GM23338 (cell line): ENCODE data around the gene EIF4EBP3. TPM values are rescaled to one million over a fixed set of nuclear protein-coding genes. Genes with fewer than 3 reads are reported as not detected.

Experiments
- ATAC-seq: fragments of 200-7000 bp; cut with Tn5 transposase; 3 replicates; pipeline ENCODE4 v1.9.1; 2020
- DNase-seq: peaks from one replicate; pipeline ENCODE4 v3.0.0-alpha.2; 2015; ENCODE audit warnings: low spot score
- H2AFZ ChIP-seq: fragments of 200-600 bp; sonication (generic); 2 replicates; pipeline ENCODE4 v1.8.0; 2016; ENCODE audit warnings: antibody characterized with exemption, mild to moderate bottlenecking, moderate library complexity
- H3F3A ChIP-seq: fragments of 200-600 bp; sonication (generic); replicated peaks from 2 replicates; pipeline ENCODE4 v1.8.0; 2017; ENCODE audit warnings: antibody characterized with exemption, mixed run types, low read depth
- H3K27ac ChIP-seq: fragments of 200-600 bp; sonication (generic); 2 replicates; pipeline ENCODE4 v1.6.1; 2016; ENCODE audit warnings: low read depth
- H3K27me3 ChIP-seq: fragments of 200-600 bp; sonication (generic); 2 replicates; pipeline ENCODE4 v1.8.0; 2016; ENCODE audit warnings: mild to moderate bottlenecking, mixed run types, moderate library complexity; ENCODE audit not compliant: insufficient read depth
- H3K36me3 ChIP-seq: fragments of 200-600 bp; sonication (generic); 2 replicates; pipeline ENCODE4 v1.8.0; 2016; ENCODE audit warnings: mild to moderate bottlenecking; ENCODE audit not compliant: insufficient read depth
- H3K4me1 ChIP-seq: fragments of 200-600 bp; sonication (generic); 2 replicates; pipeline ENCODE4 v1.8.0; 2016; ENCODE audit warnings: mild to moderate bottlenecking, moderate library complexity; ENCODE audit not compliant: insufficient read depth
- H3K4me2 ChIP-seq: fragments of 200-600 bp; sonication (generic); 2 replicates; pipeline ENCODE4 v1.7.1; 2017; ENCODE audit warnings: mixed run types
- H3K4me3 ChIP-seq: fragments of 200-600 bp; sonication (generic); 2 replicates; pipeline ENCODE4 v1.6.1; 2016; ENCODE audit warnings: mixed run types
- H3K79me2 ChIP-seq: fragments of 200-600 bp; sonication (generic); replicated peaks from 2 replicates; pipeline ENCODE4 v1.8.0; 2017; ENCODE audit warnings: mild to moderate bottlenecking; ENCODE audit not compliant: insufficient read depth
- H3K9me2 ChIP-seq: fragments of 200-600 bp; sonication (generic); 2 replicates; pipeline ENCODE4 v1.8.0; 2017; ENCODE audit not compliant: insufficient read depth
- H4K20me1 ChIP-seq: fragments of 200-600 bp; sonication (generic); replicated peaks from 2 replicates; pipeline ENCODE4 v1.8.0; 2017; ENCODE audit warnings: mild to moderate bottlenecking; ENCODE audit not compliant: insufficient read depth
- H3K27ac Mint-ChIP-seq: 2 replicates; pipeline ENCODE4 v1.8.0; 2020; ENCODE audit warnings: inconsistent platforms, mild to moderate bottlenecking, moderate library complexity, mixed read lengths
- H3K27me3 Mint-ChIP-seq: 3 replicates; pipeline ENCODE4 v1.8.0; 2022; ENCODE audit warnings: low read depth, mild to moderate bottlenecking, moderate library complexity, mixed read lengths, inconsistent platforms; ENCODE audit not compliant: insufficient read depth, poor library complexity
- H3K36me3 Mint-ChIP-seq: 3 replicates; pipeline ENCODE4 v1.8.0; 2021; ENCODE audit warnings: low read depth, mild to moderate bottlenecking, inconsistent platforms, moderate library complexity, mixed read lengths
- H3K4me1 Mint-ChIP-seq: 3 replicates; pipeline ENCODE4 v1.8.0; 2020; ENCODE audit warnings: mild to moderate bottlenecking, inconsistent platforms, mixed read lengths
- H3K4me3 Mint-ChIP-seq: 3 replicates; pipeline ENCODE4 v1.8.0; 2021; ENCODE audit warnings: moderate library complexity, mild to moderate bottlenecking, inconsistent platforms, mixed read lengths
- H3K9me3 Mint-ChIP-seq: 3 replicates; pipeline ENCODE4 v1.8.0; 2020; ENCODE audit warnings: moderate library complexity, mild to moderate bottlenecking, inconsistent platforms, mixed read lengths
- EZH2 ChIP-seq: fragments of 200-600 bp; sonication (generic); IDR thresholded peaks from one replicate; pipeline ENCODE4 v1.8.0; 2017; ENCODE audit warnings: antibody characterized with exemption, mild to moderate bottlenecking, low read depth; ENCODE audit not compliant: unreplicated experiment
- JUNB ChIP-seq: IDR thresholded peaks from one replicate; pipeline ENCODE4 v1.6.1; 2016; ENCODE audit warnings: antibody characterized with exemption; ENCODE audit not compliant: unreplicated experiment
- NANOG ChIP-seq: IDR thresholded peaks from 2 replicates; pipeline ENCODE4 v1.6.1; 2016; ENCODE audit warnings: antibody characterized with exemption, borderline replicate concordance
- ZNF331 ChIP-seq: fragments of 250-450 bp; sonication (Bioruptor Pico); IDR thresholded peaks from 2 replicates; pipeline ENCODE4 v1.5.0; 2020; ENCODE audit warnings: low read depth, mild to moderate bottlenecking, moderate library complexity
- polyA plus RNA-seq: library from polyadenylated mRNA; unstranded; fragments of >200 nt; fragmentation: Nextera tagmentation; extraction: Ambion mirVana; gene quantifications from 2 replicates; pipeline ENCODE4 v1.2.1, GENCODE V29; 2016
- total RNA-seq: library from RNA; depleted of rRNA; stranded (reverse); fragments of >200 nt; shearing (Covaris generic); gene quantifications from 2 replicates; pipeline ENCODE4 v1.2.3, GENCODE V29; 2014
- TF ChIP-seq, protein P1 (sequence below): IDR thresholded peaks from one replicate; pipeline ENCODE4 v1.6.1; 2018; ENCODE audit warnings: antibody characterized with exemption; ENCODE audit not compliant: unreplicated experiment
- TF ChIP-seq, protein P2 (sequence below): IDR thresholded peaks from 2 replicates; pipeline ENCODE4 v1.6.1; 2016; ENCODE audit warnings: antibody characterized with exemption
- TF ChIP-seq, protein P3 (sequence below): fragments of 250-450 bp; sonication (Bioruptor Pico); IDR thresholded peaks from 2 replicates; pipeline ENCODE4 v1.5.0; 2020; ENCODE audit warnings: mild to moderate bottlenecking, moderate library complexity

The EIF4EBP3 gene
- total and polyA plus RNA-seq, 2 experiments from 2014 or later = 2.4 to 21.5 TPM

DNA sequence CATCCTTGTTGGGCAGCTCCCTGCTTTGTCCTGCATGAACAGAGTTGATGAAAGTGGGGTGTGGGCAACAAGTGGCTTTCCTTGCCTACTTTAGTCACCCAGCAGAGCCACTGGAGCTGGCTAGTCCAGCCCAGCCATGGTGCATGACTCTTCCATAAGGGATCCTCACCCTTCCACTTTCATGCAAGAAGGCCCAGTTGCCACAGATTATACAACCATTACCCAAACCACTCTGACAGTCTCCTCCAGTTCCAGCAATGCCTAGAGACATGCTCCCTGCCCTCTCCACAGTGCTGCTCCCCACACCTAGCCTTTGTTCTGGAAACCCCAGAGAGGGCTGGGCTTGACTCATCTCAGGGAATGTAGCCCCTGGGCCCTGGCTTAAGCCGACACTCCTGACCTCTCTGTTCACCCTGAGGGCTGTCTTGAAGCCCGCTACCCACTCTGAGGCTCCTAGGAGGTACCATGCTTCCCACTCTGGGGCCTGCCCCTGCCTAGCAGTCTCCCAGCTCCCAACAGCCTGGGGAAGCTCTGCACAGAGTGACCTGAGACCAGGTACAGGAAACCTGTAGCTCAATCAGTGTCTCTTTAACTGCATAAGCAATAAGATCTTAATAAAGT, 21.1 kb downstream of the EIF4EBP3 start:
- Histone ChIP-seq H3F3A (no peaks in the 10 kb centered on the region), H3K9me2 (no peaks in the 10 kb centered on the region), H3K4me3 (no peak overlapping the region), H4K20me1 (peaks cover 8% of the 10 kb centered on the region; the same call in 1 of the 2 replicates), H3K4me2 (no peak overlapping the region), H3K27ac (no peak overlapping the region), H3K36me3 (no peaks in the 10 kb centered on the region), H3K4me1 (peaks cover 5% of the 10 kb centered on the region; the same call in 1 of the 2 replicates), H3K79me2 (peaks cover 11% of the 10 kb centered on the region), H2AFZ (no peak overlapping the region), H3K27me3 (no peaks in the 10 kb centered on the region)
- Mint-ChIP-seq H3K27me3 (peaks cover 10% of the 10 kb centered on the region), H3K36me3 (peaks cover 26% of the 10 kb centered on the region), H3K4me1 (peaks cover 3% of the 10 kb centered on the region; the same call in 2 of the 3 replicates), H3K9me3 (no peaks in the 10 kb centered on the region; the same call in 2 of the 3 replicates), H3K27ac (no peak overlapping the region), H3K4me3 (no peak overlapping the region)
- DNase-seq = no peak
- TF ChIP-seq, protein P1, sequence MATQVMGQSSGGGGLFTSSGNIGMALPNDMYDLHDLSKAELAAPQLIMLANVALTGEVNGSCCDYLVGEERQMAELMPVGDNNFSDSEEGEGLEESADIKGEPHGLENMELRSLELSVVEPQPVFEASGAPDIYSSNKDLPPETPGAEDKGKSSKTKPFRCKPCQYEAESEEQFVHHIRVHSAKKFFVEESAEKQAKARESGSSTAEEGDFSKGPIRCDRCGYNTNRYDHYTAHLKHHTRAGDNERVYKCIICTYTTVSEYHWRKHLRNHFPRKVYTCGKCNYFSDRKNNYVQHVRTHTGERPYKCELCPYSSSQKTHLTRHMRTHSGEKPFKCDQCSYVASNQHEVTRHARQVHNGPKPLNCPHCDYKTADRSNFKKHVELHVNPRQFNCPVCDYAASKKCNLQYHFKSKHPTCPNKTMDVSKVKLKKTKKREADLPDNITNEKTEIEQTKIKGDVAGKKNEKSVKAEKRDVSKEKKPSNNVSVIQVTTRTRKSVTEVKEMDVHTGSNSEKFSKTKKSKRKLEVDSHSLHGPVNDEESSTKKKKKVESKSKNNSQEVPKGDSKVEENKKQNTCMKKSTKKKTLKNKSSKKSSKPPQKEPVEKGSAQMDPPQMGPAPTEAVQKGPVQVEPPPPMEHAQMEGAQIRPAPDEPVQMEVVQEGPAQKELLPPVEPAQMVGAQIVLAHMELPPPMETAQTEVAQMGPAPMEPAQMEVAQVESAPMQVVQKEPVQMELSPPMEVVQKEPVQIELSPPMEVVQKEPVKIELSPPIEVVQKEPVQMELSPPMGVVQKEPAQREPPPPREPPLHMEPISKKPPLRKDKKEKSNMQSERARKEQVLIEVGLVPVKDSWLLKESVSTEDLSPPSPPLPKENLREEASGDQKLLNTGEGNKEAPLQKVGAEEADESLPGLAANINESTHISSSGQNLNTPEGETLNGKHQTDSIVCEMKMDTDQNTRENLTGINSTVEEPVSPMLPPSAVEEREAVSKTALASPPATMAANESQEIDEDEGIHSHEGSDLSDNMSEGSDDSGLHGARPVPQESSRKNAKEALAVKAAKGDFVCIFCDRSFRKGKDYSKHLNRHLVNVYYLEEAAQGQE = no peak
- TF ChIP-seq, protein P2, sequence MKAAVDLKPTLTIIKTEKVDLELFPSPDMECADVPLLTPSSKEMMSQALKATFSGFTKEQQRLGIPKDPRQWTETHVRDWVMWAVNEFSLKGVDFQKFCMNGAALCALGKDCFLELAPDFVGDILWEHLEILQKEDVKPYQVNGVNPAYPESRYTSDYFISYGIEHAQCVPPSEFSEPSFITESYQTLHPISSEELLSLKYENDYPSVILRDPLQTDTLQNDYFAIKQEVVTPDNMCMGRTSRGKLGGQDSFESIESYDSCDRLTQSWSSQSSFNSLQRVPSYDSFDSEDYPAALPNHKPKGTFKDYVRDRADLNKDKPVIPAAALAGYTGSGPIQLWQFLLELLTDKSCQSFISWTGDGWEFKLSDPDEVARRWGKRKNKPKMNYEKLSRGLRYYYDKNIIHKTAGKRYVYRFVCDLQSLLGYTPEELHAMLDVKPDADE = no peak
- no peak for ATAC-seq

DNA sequence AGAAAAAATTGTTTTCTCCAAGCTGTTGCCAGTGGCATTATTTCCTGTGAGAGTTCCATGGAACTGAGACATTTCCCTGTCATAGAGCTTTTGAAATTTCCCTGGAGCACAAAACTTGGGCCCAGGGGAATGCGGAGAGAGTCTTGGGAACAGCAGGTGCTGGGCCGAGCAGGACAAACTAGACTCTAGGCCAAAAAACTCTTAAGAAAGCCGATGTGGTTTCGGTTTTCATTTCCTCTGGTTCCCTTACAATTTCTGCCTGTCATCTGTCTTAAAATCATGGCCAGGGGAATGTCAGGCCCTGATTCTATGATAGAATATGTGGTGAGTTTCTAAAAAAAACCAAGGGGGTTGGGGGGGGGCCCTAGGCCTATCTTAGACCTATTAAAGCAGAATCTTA, 21.7 kb downstream of the EIF4EBP3 start:
- H3K9me3 Mint-ChIP-seq = no peaks in the 10 kb centered on the region; the same call in 2 of the 3 replicates
- Histone ChIP-seq H3K4me3 (no peak overlapping the region), H3K27ac (no peak overlapping the region), H3K27me3 (no peaks in the 10 kb centered on the region), H3K9me2 (no peaks in the 10 kb centered on the region), H3K4me1 (peaks cover 5% of the 10 kb centered on the region; the same call in 1 of the 2 replicates), H3K4me2 (no peak overlapping the region), H4K20me1 (peaks cover 8% of the 10 kb centered on the region; the same call in 1 of the 2 replicates), H3F3A (no peaks in the 10 kb centered on the region), H3K79me2 (peaks cover 11% of the 10 kb centered on the region), H3K36me3 (no peaks in the 10 kb centered on the region), H2AFZ (no peak overlapping the region)
- H3K27ac Mint-ChIP-seq = no peak overlapping the region
- ATAC-seq (no peak), DNase-seq (no peak)
- peaks cover 26% of the 10 kb centered on the region for H3K36me3 Mint-ChIP-seq
- no peaks in the 10 kb centered on the region; the same call in 2 of the 3 replicates for H3K4me1 Mint-ChIP-seq
- no peak overlapping the region for H3K4me3 Mint-ChIP-seq
- peaks cover 8% of the 10 kb centered on the region for H3K27me3 Mint-ChIP-seq
- TF ChIP-seq EZH2 = no peak
- TF ChIP-seq JUNB = no peak
- TF ChIP-seq, protein P3, sequence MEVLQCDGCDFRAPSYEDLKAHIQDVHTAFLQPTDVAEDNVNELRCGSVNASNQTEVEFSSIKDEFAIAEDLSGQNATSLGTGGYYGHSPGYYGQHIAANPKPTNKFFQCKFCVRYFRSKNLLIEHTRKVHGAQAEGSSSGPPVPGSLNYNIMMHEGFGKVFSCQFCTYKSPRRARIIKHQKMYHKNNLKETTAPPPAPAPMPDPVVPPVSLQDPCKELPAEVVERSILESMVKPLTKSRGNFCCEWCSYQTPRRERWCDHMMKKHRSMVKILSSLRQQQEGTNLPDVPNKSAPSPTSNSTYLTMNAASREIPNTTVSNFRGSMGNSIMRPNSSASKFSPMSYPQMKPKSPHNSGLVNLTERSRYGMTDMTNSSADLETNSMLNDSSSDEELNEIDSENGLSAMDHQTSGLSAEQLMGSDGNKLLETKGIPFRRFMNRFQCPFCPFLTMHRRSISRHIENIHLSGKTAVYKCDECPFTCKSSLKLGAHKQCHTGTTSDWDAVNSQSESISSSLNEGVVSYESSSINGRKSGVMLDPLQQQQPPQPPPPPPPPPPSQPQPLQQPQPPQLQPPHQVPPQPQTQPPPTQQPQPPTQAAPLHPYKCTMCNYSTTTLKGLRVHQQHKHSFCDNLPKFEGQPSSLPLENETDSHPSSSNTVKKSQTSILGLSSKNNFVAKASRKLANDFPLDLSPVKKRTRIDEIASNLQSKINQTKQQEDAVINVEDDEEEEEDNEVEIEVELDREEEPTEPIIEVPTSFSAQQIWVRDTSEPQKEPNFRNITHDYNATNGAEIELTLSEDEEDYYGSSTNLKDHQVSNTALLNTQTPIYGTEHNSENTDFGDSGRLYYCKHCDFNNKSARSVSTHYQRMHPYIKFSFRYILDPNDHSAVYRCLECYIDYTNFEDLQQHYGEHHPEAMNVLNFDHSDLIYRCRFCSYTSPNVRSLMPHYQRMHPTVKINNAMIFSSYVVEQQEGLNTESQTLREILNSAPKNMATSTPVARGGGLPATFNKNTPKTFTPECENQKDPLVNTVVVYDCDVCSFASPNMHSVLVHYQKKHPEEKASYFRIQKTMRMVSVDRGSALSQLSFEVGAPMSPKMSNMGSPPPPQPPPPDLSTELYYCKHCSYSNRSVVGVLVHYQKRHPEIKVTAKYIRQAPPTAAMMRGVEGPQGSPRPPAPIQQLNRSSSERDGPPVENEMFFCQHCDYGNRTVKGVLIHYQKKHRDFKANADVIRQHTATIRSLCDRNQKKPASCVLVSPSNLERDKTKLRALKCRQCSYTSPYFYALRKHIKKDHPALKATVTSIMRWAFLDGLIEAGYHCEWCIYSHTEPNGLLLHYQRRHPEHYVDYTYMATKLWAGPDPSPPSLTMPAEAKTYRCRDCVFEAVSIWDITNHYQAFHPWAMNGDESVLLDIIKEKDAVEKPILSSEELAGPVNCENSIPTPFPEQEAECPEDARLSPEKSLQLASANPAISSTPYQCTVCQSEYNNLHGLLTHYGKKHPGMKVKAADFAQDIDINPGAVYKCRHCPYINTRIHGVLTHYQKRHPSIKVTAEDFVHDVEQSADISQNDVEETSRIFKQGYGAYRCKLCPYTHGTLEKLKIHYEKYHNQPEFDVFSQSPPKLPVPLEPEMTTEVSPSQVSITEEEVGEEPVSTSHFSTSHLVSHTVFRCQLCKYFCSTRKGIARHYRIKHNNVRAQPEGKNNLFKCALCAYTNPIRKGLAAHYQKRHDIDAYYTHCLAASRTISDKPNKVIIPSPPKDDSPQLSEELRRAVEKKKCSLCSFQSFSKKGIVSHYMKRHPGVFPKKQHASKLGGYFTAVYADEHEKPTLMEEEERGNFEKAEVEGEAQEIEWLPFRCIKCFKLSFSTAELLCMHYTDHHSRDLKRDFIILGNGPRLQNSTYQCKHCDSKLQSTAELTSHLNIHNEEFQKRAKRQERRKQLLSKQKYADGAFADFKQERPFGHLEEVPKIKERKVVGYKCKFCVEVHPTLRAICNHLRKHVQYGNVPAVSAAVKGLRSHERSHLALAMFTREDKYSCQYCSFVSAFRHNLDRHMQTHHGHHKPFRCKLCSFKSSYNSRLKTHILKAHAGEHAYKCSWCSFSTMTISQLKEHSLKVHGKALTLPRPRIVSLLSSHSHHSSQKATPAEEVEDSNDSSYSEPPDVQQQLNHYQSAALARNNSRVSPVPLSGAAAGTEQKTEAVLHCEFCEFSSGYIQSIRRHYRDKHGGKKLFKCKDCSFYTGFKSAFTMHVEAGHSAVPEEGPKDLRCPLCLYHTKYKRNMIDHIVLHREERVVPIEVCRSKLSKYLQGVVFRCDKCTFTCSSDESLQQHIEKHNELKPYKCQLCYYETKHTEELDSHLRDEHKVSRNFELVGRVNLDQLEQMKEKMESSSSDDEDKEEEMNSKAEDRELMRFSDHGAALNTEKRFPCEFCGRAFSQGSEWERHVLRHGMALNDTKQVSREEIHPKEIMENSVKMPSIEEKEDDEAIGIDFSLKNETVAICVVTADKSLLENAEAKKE (CRISPR knock-in tag) = no peak
- no peak for TF ChIP-seq ZNF331 (CRISPR knock-in tag)
- TF ChIP-seq NANOG = no peak
